Stomach (tissue), 4 donors: ENCODE data around the gene FAM50A.

Experiments
- CTCF ChIP-seq, 7 experiments: fragments of 450-650 bp in 4 of 7; fragments of 200-600 bp in 3 of 7; sonication (generic) in 3 of 7; IDR thresholded peaks; one replicate each; pipeline ENCODE4 v1.5.1; 2016 to 2019; ENCODE audit warnings: antibody characterized with exemption in 7 of 7, control low read depth in 2 of 7, mild to moderate bottlenecking in 1 of 7
- POLR2A ChIP-seq, 4 donors: fragments of 450-650 bp; IDR thresholded peaks; one replicate each; pipeline ENCODE4 v1.6.1; 2016; ENCODE audit warnings: antibody characterized with exemption in 4 of 4, control low read depth in 2 of 4, mild to moderate bottlenecking in 1 of 4, moderate library complexity in 1 of 4

DNA sequence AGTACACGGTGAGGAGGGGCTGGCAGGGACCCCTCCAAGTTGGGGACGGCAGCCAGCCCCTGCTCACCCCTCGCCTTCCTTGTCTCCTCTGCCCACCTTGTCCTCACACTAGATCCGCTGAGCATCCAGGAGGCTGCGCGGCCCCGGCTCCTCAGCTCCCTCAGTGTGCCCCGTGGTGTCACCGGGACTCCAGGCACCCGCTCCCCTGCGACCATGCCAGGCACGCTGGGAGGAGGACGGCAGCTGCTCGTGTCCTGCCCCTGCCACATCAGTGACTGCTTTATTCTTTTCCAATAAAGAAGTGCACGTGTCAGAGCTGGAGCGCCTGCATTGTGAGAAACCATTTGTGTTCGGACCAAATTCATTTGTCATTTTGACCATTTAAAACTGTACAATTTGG is 6.4 kb downstream of the FAM50A start:
- TF ChIP-seq POLR2A (IDR thresholded peaks at IDR 0.05) (no peak), CTCF (IDR thresholded peaks at IDR 0.05) (no peak)
